HG03095 (cell line): Measurements from ENCODE around the gene DMKN.
"Not testable (repeated sequence)": the region's sequence is repeated elsewhere in the genome, so short reads cannot be mapped to it uniquely, and the experiment has no call there.

Experiments used
- ATAC-seq: cut with Tn5 transposase; IDR thresholded peaks from one replicate; pipeline ENCODE4 v1.9.1; 2021; ENCODE audit warnings: moderate library complexity; ENCODE audit not compliant: unreplicated experiment

DMKN gene

DNA sequence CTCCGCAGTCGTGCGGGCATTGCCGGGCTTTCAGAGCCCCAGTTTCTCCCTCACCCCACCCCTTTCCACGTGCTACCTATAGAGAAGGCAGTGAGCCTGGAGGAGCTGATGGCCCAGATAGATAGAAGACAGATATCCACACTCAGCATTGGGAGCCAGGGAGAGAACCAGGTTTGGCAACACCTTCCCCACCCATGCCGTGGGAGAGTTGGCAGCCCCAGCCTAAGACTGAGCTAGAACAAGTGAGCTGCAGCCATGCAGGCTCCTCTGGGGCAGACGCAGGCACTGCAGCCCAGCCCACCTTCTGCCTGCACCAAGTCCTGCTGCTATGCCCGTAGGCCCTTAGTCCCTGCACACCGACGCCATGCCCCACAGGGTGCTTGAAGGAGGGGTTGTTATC, 12.8 kb downstream of the DMKN start:
- ATAC-seq, result no peak

DNA sequence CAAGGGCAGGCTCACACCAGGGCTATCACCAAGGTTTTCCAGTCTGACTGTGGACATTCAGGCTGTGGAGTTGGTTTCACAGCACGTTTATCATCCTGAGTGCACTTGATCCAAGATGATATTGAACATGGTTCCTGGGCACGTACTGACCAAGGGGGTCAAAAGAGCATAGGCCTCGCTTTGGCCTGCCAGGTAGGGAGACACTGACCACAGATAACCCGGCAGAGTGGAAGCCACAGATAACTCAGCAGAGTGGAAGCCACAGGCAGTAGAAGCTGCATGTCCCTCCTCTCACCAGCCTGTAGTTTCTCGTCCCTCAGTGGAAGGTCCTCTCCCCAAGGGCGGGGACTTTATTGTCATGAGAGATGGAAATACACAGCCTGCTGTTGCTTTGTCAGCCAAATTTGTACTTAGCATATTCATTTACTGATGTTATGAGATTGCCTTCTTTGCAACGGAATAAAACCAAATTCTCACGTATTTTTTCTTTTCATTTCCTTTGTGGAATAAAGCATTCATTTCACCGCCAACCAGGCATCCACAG, 14.4 kb downstream of the DMKN start:
- ATAC-seq, result no peak

DNA sequence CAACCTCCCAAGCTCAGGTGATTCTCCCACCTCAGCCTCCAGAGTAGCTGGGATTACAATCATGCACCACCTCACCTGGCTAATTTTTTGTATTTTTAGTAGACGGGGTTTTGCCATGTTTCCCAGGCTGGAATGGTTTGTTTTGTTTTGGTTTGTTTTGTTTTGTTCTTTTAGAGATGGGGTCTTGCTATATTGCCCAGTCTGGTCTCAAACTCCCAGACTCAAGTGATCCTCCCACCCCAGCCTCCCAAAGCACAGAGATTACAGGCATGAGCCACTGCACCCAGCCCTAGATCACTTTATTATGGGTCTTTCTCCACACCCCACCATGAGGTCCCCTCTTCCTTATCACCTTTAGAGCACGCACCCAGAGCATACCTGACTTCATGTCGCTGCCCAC, 15.2 kb downstream of the DMKN start:
- no peak for ATAC-seq

DNA sequence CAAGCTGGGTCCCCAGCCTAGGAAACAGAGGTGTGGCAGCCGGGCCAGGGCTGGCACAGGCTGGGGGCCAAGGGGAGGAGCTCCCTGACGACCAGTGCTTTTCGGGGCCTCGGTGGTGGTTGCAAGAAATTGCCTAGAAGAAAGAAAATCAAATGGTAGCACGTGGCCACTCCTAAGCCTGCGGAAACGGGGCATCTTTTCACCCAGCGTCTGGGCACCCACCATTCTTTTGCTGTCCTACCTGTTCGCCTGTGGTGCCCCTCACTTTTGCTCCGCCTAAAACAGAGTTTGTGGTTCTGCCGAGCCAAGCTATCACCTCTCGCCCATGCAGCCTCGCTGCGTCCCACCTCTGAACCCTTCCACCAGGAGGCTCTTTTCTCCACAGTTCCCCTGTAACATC, 16.0 kb downstream of the DMKN start:
- ATAC-seq, result no peak

DNA sequence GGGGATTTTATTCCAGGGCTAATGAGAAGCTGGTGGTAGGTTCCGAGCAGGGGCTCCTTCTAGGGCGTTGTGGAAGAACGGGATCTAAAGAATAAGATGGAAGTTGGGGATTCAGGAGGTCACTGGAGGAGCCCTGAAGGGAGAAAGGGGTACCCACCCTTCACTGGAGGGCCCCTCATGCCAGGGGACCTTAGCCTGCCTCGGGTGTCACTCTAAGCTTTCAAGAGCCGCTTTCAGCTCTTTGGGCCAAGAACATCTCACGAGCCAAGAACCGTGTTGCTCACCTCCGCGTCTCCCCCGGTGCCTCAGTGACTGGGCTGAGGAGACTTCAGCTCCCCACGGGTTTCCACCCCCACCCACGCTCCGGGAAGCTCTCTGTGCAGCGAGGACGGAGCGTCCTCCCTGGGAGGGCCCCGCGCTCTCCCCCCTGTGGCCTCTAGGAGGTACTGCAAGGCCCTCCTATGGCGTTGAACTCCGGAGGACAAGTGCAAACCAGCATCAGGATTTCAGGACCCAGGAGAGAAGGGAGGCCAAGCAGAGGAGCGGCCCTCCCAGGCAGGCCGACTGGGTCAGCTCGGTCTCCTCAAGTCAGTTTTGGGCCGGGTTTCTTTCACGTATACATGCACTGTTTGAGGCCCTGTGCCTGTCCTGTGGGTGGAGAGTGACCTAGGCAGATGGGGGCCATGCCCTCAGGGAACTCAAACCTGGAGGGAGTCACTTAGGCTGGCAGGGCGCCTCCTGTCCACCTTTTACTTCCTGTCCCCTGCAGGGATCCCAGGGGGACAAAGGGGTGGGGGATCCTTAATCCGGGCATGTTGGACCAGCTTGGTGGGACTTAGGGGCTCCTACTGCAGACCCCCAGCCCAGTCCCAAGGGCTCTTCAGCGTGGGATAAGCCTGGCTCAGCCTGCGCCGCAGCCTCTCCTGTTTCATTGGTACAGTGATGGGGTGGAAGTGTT, 18.1 kb downstream of the DMKN start:
- ATAC-seq, result no peak

DNA sequence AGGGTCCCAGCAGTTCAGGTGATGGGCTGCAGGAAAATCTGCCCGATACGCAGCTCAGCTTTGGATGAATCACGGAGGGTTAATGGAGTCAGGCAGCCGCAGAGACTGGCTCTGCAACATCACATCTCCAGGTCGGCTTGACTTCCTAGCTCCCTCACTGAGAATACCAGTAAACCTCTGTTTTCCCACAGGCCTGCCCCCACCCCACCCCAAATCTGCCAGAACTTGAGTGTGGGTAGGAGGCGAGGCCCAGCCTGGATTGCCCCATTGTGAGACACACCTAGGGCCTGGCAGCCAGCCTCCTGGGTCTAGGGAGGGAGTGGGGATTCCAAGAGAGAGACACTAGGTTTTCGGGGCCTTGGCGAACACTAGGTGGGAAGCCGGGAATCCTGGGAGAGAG, 19.5 kb downstream of the DMKN start:
- ATAC-seq, result no peak

DNA sequence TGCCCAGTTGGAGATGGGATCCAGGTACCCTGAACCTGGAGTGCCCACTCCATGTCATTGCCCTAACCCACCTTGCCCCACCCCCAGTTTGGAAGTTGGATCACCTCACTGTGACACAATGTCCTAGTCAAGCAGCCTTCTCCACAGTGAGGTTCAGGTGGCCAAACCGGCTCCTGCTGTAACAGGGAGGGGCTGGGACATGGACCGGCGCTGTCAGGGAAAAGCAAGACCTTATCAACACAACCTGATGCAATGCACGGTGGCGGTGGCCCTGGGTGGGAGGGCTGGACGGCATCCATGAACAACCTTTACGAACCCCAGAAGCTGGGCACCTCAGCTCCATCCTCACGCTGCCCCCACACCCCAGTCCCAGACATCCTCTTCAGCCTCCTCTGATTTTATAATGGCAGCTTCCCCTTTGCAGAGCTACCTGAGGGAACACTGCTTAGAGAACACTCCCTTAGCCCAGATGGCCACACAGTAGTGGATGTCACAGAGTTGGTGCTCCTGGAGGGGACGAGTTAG, 21.6 kb downstream of the DMKN start:
- no peak for ATAC-seq

DNA sequence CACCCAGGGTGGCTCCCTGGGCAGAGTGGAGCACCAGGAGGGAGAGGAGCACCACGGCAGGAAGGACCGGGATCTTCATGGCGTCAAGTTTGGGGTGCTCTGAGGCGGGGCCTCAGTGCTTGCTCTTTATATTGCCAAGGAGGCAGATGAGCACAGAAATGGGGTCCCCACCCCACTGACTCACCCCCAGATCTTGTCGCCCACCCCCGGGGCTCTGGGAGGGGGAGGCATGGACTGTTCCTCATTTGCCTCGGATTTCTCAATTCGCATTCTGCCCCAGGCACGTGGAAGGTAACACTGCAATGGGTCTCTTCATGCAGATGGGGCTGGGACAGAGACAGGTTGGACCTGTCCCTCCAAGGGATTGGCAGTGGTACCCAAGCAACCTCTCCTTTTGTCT, 23.1 kb downstream of the DMKN start, which contains the start of gene KRTDAP:
KRTDAP (minus strand) TSS at position 101 of the 400 bp plus-strand sequence; CDS start at position 79, 22 bp downstream.
- ATAC-seq, result no peak

DNA sequence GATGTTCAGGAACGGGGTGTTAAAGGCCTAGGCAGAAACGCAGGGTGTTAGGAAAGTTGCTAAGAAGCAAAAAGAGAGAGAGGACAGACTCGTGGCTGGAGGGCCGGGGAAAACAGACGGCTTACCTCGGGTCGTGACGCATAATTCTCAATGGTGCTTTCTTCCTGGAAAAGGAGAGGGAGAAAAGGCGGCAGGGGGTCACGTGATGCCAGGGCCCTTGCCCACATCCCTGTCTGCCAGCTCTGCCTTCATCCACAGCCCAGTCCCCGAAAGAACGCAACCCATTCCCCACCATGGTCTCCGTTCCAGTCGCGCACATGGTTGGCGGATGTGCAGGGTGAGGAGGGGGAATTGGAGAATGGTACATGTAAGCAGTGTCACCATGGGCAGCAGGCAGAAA, 24.8 kb downstream of the DMKN start:
- ATAC-seq, result no peak

DNA sequence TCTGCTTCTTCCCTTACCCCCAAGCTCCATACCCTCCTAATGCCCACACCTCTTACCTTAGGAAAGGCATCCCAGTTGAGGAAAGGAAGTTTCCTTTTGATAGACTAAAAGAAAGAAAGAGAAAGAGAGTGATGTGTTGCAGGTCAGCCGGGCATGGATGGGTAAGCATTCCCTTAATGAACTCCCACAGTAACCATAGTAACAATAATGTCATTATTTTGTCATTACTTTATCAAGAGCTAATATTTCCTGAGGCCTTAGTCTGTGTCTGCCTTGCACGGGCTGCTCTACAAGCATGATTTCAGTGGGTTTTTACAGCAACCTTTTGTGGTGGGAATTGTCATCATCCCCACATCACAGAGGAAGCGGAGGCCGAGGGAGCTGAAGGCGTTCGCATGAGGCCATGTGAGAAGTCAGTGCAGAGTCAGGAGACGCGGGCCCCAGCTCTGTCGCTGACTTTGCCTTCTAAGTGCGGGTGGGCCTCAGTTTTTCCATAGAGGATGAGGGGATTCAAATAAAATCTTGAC, 25.7 kb downstream of the DMKN start:
- ATAC-seq, result no peak

DNA sequence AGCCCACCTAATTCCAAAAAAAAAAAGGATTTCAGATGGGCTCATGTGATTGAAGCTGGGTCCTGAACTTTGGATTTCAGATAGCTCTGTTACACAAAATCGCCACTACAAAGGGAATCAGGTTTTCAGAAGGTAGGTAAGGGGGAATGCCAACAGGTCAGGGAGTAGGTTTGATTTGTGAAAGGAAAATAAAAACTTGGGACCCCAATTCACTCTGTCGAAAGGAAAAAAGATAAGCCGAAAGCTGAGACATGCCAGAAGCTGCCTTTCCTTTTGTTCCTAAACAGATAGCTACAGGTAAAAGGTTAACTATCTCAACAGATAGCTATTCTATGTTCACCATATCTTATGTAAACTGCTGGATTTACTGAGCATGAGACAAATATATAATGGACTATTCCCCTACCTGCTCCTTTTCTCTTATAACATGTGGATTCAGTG, 27.2 kb downstream of the DMKN start:
- no peak for ATAC-seq

DNA sequence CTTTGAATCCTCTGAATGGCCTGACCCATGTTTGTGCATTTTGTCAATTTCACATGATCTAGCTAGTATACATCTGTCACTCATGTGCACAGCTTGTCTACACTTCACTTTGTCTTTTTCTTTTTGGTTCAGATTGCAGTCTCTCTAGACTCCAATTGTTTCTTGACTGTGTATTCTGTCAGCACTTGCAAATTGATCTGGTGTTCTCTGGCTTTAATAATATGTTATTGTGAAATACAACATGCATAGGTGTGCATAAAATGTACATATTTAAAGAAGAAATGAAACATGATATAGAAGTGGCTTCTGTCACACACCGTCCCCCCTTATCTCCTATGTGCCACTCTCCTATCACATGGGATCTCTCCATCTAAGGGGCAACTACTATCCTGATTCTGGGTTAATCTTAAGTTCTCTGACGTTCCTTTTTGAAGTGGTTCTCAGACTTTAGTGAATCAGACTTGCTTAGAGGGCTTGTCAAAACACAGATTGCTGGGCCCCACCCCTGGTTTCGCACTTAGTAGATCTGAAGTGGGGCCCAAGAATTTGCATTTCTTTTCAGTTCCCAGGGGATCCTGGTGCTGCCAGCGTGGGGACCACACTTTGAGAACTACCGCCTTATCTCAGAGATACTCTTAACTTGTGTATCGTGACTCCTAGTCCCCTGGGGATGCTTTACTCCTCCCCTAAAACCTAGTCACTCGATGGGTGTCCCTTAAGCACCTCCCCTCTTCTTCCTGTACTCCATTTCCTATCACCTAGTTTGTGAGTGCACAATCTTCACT, 29.0 kb downstream of the DMKN start:
- ATAC-seq, result peak; percentile 84

DNA sequence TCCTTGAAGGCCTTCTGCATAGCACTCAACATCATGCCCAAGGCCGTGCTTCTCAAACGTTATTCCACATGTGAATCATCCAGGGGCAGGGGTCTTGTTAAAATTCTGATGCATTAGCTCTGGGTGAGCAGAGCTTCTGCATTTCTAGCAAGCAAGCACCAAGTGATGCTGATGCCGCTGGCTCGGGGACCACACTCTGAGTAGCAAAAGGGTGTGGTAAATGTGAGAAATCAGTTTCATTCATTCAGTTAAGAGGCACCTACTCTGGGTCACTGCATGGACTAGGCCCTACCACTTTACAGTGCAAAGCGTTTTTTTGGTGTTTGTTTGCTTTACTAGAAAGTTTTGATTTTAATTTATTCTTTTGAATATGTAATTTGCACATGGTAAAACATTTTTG, 30.4 kb downstream of the DMKN start:
- no peak for ATAC-seq

DNA sequence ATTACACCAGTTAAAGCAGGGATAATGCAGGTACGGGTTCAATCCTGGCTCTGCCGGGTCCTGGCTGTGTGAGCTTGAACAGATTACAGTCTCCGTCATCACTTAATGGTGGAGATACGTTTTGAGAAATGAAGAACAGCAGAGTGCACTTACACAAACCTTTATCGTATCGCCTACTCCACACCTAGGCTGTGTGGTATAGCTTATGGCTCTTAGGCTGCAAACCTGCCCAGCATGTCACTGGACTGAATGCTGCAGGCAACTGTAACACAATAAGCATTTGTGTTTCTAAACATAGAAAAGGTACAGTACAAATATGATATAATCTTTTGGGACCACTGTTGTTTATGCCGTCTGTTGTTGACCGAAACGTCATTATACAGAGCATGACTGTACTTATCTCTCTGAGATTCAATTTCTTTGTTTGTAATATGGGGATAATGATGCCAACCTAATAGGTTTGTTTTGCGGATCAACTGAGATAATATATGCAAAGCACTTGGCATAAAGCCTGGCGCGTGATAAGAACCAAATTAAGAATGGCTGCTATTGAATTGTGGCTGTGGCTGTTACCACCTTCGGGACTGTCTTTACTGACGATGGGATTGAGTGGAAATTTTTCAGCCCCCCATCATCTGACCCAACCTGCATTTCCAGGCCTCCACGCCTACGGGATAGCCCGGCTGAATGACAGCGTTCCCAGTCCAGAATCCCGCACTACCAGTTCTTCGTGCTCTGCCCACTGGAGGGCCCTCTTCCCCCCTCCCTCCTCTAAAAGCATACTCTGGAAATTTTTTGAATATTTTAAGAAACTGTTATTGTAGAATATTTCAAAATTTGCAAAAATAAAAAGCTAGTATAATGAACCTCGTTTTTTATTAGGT, 34.4 kb downstream of the DMKN start:
- ATAC-seq, result no peak

DNA sequence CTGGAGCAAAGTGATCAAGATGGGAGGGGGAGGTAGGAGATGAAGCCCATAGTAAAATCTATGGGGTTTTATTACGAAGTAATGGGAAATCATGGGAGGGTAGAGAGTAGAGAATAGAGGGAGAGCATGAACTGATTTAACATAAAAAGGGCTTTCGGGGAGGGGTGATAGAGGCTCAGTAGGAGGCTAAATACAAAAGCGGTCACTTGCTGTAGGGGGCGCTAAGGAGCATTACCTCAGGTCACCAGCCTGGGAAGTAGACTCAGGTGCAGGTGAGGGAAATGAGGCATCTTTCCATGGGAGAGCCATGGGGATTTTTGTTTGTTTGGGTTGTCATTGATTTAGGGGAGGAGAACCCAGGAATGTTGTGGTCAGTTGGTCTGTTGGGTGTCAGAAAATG, 37.3 kb downstream of the DMKN start:
- ATAC-seq, result no peak

DNA sequence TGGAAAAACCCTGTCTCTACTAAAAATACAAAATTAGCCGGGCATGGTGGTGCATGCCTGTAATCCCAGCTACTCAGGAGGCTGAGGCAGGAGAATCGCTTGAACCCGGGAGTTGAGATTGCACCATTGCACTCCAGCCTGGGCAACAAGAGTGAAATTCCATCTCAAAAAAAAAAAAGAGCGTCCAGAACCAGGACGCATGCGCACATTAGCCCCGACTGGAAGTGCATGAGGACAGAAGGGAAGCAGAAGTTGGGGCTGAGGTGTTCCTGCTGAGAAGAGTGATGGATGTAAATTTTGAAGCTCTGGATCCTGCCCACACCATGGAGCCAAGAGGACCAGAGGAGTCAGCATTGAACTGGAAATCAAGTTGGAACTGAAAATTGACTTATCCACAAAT, 38.9 kb downstream of the DMKN start:
- ATAC-seq, result not testable (repeated sequence)

DNA sequence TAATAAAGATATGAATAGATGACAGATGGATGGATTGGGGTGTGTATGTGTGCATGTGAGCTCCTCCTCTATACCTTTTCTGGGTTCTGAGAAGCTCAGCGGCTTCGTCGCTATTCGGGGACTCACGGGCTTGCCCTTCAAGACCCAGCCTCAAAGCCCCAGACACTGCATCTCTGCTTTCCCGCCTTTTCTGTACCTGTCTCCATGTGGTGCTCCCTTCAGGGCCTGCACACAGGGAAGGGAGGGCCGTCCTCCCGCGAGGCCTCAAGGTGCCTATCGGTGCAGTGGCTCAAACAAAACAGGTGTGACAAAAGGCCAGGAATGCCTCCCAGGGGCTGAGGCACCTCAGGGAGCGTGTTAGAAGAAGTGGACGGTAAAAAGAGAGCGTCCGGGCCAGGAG, 39.3 kb downstream of the DMKN start:
- ATAC-seq, result no peak

DNA sequence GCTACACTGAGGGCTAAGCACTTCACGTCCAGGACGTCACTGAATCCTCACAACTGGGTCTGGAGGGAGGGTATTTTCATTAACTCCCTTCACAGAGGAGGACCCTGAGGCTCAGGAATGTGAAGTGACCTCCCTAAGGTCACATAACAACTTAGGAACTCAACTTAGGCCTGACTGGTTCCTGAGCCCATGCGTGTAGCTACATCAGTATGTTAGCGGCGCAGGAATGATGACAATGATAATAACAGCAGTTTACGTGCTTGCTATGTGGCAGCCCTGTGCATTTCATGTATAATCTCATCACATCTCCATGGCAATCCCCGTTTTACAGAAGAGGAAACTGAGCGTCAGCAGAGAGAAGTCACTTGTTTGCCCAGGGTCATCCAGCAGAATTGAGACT, 41.5 kb downstream of the DMKN start:
- no peak for ATAC-seq

DNA sequence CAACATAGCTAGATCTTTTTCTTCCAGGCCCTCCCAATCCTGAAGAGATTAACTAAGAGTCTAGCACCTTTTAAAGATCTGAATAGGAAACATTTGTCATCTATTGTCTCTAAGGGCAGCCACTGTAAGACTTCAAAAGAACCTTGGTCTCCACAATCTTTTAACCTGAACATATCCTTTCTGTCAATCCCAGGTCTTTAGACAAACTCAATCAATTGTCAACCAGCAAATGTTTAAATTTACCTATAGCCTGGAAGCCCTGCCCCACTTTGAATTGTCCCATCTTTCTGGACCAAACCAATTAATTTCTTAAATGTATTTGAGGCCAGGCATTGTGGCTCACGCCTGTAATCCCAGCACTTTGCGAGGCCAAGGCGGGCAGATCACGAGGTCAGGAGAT, 42.4 kb downstream of the DMKN start:
- ATAC-seq, result not testable (repeated sequence)

DNA sequence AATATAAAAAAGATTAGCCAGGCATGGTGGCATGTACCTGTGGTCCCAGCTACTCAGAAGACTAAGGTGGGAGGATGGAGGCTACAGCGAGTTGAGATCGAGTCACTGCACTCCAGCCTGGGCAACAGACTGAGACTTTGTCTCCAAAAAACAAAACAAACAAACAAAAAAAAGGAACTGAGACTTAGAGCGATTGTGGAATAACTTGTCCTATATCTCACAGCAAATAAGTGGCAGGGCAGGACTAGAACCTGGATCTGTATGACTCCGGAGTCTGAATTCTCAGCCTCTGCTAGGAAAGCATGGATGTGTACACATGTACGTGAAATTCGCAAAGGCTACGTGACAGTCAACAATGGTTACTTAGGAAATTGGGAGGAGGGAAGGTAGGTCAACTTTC, 43.3 kb downstream of the DMKN start:
- no peak for ATAC-seq
